Suprapubic skin (tissue), 4 donors: ENCODE results near the gene GABRB2.
"Not testable (repeated sequence)": the region's sequence is repeated elsewhere in the genome, so short reads cannot be mapped to it uniquely, and the experiment has no call there.

ENCODE experiments used
- EP300 ChIP-seq: sonication (generic); formaldehyde crosslinking; IDR thresholded peaks from one replicate; pipeline ENCODE4 v1.6.1; 2017; ENCODE audit warnings: antibody characterized with exemption
- POLR2A ChIP-seq, 2 donors: fragments of 450-650 bp; IDR thresholded peaks; one replicate each; pipeline ENCODE4 v1.6.1; 2017; ENCODE audit warnings: antibody characterized with exemption in 2 of 2, mild to moderate bottlenecking in 2 of 2, moderate library complexity in 2 of 2
- POLR2AphosphoS5 ChIP-seq, 3 donors: sonication (generic); formaldehyde crosslinking; IDR thresholded peaks; one replicate each; pipeline ENCODE4 v1.6.1; 2017; ENCODE audit warnings: antibody characterized with exemption in 3 of 3
- TF ChIP-seq, protein P1 (sequence below), 2 donors: fragments of 200-600 bp in 1 of 2; fragments of 450-650 bp in 1 of 2; sonication (generic) in 1 of 2; IDR thresholded peaks; one replicate each; pipeline ENCODE4 v1.5.1; 2016 to 2019; ENCODE audit warnings: antibody characterized with exemption in 2 of 2, mild to moderate bottlenecking in 1 of 2, moderate library complexity in 1 of 2

DNA sequence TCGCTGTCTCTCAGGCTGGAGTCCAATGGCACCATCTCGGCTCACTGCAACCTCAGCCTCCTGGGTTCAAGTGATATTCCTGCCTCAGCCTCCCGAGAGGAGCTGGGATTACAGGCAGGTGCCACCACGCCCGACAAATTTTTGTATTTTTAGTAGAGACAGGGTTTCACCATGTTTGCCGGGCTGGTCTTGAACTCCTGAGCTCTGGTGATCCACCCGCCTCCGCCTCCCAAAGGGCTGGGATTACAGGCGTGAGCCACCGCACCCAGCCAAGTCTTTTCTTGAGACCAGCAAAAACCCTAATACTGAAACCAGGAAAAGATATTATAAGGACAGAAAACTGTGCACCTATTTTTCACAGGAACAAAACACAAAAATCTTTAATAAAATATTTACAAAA lies 41.4 kb downstream of the GABRB2 start:
- TF ChIP-seq, protein P1, sequence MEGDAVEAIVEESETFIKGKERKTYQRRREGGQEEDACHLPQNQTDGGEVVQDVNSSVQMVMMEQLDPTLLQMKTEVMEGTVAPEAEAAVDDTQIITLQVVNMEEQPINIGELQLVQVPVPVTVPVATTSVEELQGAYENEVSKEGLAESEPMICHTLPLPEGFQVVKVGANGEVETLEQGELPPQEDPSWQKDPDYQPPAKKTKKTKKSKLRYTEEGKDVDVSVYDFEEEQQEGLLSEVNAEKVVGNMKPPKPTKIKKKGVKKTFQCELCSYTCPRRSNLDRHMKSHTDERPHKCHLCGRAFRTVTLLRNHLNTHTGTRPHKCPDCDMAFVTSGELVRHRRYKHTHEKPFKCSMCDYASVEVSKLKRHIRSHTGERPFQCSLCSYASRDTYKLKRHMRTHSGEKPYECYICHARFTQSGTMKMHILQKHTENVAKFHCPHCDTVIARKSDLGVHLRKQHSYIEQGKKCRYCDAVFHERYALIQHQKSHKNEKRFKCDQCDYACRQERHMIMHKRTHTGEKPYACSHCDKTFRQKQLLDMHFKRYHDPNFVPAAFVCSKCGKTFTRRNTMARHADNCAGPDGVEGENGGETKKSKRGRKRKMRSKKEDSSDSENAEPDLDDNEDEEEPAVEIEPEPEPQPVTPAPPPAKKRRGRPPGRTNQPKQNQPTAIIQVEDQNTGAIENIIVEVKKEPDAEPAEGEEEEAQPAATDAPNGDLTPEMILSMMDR (IDR thresholded peaks at IDR 0.05), result not testable (repeated sequence)
- TF ChIP-seq EP300; POLR2A (IDR thresholded peaks at IDR 0.05); POLR2AphosphoS5 (IDR thresholded peaks at IDR 0.05): not testable (repeated sequence)
